Adrenal gland (tissue), 5 donors: ENCODE results near the gene LMAN1L.

Experiments
- POLR2A ChIP-seq, 2 donors: fragments of 450-650 bp; IDR thresholded peaks; one replicate each; pipeline ENCODE4 v1.6.1; 2017; ENCODE audit warnings: antibody characterized with exemption in 2 of 2, mild to moderate bottlenecking in 2 of 2, moderate library complexity in 1 of 2
- TF ChIP-seq, protein P1 (sequence below), 6 experiments: fragments of 450-650 bp in 4 of 6; fragments of 200-600 bp in 2 of 6; sonication (generic) in 1 of 6; IDR thresholded peaks; 1 replicate in 5 of 6; 2 replicates in 1 of 6; pipeline versions ENCODE4 v1.5.1 to v1.8.0; 2016 to 2021; ENCODE audit warnings: antibody characterized with exemption in 6 of 6, mild to moderate bottlenecking in 2 of 6, moderate library complexity in 1 of 6
- donor health status: DM: no; HTN: no; CAD: no.

DNA sequence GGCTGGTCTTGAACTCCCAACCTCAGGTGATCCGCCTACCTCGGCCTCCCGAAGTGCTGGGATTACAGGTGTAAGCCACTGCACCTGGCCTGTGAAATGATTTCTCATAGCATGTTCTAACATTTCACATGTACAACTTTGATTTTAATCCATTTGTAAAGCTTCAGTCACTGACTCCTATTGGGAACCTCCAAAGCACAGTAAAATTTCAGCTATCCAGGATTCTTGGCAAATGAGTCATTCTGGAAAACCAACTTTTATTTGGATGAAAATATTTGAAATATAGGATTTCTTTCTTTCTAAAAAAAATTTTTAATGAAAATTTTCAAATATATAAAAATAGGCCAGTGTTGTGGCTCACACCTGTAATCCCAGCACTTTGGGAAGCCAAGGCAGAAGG lies 2.7 kb upstream of the LMAN1L start:
- TF ChIP-seq, protein P1, sequence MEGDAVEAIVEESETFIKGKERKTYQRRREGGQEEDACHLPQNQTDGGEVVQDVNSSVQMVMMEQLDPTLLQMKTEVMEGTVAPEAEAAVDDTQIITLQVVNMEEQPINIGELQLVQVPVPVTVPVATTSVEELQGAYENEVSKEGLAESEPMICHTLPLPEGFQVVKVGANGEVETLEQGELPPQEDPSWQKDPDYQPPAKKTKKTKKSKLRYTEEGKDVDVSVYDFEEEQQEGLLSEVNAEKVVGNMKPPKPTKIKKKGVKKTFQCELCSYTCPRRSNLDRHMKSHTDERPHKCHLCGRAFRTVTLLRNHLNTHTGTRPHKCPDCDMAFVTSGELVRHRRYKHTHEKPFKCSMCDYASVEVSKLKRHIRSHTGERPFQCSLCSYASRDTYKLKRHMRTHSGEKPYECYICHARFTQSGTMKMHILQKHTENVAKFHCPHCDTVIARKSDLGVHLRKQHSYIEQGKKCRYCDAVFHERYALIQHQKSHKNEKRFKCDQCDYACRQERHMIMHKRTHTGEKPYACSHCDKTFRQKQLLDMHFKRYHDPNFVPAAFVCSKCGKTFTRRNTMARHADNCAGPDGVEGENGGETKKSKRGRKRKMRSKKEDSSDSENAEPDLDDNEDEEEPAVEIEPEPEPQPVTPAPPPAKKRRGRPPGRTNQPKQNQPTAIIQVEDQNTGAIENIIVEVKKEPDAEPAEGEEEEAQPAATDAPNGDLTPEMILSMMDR (IDR thresholded peaks at IDR 0.05), result no peak
- no peak for TF ChIP-seq POLR2A (IDR thresholded peaks at IDR 0.05)
